ENCODE results near the gene INCENP.

DNA sequence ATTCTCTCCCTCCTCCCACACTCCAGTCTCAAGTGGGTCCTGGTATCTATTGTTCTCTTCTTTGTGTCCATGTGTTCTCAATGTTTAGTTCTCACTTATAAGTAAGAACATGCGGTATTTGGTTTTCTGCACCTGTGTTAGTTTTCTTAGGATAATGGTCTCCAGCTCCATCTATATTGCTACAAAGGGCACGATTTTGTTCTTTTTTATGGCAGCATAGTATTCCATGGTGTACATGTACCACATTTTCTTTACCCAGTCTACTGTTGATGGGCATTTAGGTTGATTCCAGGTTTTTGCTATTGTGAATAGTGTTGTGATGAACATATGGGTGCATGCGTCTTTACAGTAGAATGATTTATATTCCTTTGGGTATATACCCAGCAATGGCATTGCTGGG, 4.2 kb upstream of the INCENP start:
- TF ChIP-seq, protein P1, sequence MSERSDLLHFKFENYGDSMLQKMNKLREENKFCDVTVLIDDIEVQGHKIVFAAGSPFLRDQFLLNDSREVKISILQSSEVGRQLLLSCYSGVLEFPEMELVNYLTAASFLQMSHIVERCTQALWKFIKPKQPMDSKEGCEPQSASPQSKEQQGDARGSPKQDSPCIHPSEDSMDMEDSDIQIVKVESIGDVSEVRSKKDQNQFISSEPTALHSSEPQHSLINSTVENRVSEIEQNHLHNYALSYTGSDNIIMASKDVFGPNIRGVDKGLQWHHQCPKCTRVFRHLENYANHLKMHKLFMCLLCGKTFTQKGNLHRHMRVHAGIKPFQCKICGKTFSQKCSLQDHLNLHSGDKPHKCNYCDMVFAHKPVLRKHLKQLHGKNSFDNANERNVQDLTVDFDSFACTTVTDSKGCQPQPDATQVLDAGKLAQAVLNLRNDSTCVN (CRISPR knock-in tag; IDR thresholded peaks at IDR 0.05; ENCODE audit: borderline replicate concordance), result no peak
- TF ChIP-seq EP300 (IDR thresholded peaks at IDR 0.05; ENCODE audit: low read depth in 2 of 2, low read length in 2 of 2) (no peak), EP300 (CRISPR knock-in tag; IDR thresholded peaks at IDR 0.05; ENCODE audit: borderline replicate concordance) (no peak)

Data from HepG2 (cell line).